ENCODE results near the gene CHPF2.

CHPF2 gene

GRCh38 chr7:151248346-151249033 is 16.2 kb downstream of the CHPF2 start, which contains the start of gene SMARCD3:
Gene SMARCD3, minus strand, starts transcription at chr7:151248694. Its CDS starts 132 bp downstream, at chr7:151248562.
- H3K4me3 ChIP-seq (ENCODE audit: low read depth, low read length) = peak within 1 kb of the TSS; percentile 55
- CTCF ChIA-PET = interaction anchor here (0.7 to 1.6 kb wide), 4 partner anchors 55 to 479 kb away, joined by 4 read pairs; no protein-coding TSS in a partner anchor
- peaks cover 3% of the 10 kb centered on the region; the same call in 1 of the 2 replicates for H3K4me1 ChIP-seq (ENCODE audit: control insufficient read depth, insufficient read depth, low read length)
- TF ChIP-seq, protein P1, sequence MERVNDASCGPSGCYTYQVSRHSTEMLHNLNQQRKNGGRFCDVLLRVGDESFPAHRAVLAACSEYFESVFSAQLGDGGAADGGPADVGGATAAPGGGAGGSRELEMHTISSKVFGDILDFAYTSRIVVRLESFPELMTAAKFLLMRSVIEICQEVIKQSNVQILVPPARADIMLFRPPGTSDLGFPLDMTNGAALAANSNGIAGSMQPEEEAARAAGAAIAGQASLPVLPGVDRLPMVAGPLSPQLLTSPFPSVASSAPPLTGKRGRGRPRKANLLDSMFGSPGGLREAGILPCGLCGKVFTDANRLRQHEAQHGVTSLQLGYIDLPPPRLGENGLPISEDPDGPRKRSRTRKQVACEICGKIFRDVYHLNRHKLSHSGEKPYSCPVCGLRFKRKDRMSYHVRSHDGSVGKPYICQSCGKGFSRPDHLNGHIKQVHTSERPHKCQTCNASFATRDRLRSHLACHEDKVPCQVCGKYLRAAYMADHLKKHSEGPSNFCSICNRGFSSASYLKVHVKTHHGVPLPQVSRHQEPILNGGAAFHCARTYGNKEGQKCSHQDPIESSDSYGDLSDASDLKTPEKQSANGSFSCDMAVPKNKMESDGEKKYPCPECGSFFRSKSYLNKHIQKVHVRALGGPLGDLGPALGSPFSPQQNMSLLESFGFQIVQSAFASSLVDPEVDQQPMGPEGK (tag by site-specific recombination; IDR thresholded peaks at IDR 0.05) = peak; percentile 85
- TF ChIP-seq, protein P2, sequence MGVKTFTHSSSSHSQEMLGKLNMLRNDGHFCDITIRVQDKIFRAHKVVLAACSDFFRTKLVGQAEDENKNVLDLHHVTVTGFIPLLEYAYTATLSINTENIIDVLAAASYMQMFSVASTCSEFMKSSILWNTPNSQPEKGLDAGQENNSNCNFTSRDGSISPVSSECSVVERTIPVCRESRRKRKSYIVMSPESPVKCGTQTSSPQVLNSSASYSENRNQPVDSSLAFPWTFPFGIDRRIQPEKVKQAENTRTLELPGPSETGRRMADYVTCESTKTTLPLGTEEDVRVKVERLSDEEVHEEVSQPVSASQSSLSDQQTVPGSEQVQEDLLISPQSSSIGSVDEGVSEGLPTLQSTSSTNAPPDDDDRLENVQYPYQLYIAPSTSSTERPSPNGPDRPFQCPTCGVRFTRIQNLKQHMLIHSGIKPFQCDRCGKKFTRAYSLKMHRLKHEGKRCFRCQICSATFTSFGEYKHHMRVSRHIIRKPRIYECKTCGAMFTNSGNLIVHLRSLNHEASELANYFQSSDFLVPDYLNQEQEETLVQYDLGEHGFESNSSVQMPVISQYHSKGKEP (tag by site-specific recombination; IDR thresholded peaks at IDR 0.05) = no peak; the same call in 1 of the 2 replicates
- TF ChIP-seq ZNF670 (tag by site-specific recombination; IDR thresholded peaks at IDR 0.05; ENCODE audit: low read depth) = no peak
- TF ChIP-seq, protein P3, sequence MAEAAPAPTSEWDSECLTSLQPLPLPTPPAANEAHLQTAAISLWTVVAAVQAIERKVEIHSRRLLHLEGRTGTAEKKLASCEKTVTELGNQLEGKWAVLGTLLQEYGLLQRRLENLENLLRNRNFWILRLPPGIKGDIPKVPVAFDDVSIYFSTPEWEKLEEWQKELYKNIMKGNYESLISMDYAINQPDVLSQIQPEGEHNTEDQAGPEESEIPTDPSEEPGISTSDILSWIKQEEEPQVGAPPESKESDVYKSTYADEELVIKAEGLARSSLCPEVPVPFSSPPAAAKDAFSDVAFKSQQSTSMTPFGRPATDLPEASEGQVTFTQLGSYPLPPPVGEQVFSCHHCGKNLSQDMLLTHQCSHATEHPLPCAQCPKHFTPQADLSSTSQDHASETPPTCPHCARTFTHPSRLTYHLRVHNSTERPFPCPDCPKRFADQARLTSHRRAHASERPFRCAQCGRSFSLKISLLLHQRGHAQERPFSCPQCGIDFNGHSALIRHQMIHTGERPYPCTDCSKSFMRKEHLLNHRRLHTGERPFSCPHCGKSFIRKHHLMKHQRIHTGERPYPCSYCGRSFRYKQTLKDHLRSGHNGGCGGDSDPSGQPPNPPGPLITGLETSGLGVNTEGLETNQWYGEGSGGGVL (tag by site-specific recombination; IDR thresholded peaks at IDR 0.05) = peak; percentile 98
- TF ChIP-seq ZBTB7A (tag by site-specific recombination; IDR thresholded peaks at IDR 0.05; ENCODE audit: low read depth) = 0 out of 2 replicates have a peak, but pooled peaks have one; percentile 39
- TF ChIP-seq ZNF548 (tag by site-specific recombination; IDR thresholded peaks at IDR 0.05) = no peak
- no peak for TF ChIP-seq ZNF747 (tag by site-specific recombination; IDR thresholded peaks at IDR 0.05)
- TF ChIP-seq ZNF121 (tag by site-specific recombination; IDR thresholded peaks at IDR 0.05) = no peak
- TF ChIP-seq ZNF600 (tag by site-specific recombination; IDR thresholded peaks at IDR 0.05) = peak; percentile 27
- TF ChIP-seq ZFP37 (tag by site-specific recombination; IDR thresholded peaks at IDR 0.05) = no peak
- TF ChIP-seq, protein P4, sequence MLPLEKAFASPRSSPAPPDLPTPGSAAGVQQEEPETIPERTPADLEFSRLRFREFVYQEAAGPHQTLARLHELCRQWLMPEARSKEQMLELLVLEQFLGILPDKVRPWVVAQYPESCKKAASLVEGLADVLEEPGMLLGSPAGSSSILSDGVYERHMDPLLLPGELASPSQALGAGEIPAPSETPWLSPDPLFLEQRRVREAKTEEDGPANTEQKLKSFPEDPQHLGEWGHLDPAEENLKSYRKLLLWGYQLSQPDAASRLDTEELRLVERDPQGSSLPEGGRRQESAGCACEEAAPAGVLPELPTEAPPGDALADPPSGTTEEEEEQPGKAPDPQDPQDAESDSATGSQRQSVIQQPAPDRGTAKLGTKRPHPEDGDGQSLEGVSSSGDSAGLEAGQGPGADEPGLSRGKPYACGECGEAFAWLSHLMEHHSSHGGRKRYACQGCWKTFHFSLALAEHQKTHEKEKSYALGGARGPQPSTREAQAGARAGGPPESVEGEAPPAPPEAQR (tag by site-specific recombination; IDR thresholded peaks at IDR 0.05) = no peak
- peak; percentile 46; the same call in 1 of the 2 replicates for TF ChIP-seq ZXDB (tag by site-specific recombination; IDR thresholded peaks at IDR 0.05)
- TF ChIP-seq ZIC2 (tag by site-specific recombination; IDR thresholded peaks at IDR 0.05) = no peak; the same call in 1 of the 2 replicates
- no peak for TF ChIP-seq ZNF768 (tag by site-specific recombination; IDR thresholded peaks at IDR 0.05)
- no peak for TF ChIP-seq ZNF221 (tag by site-specific recombination; IDR thresholded peaks at IDR 0.05; ENCODE audit: borderline replicate concordance)
- no peak for TF ChIP-seq ZNF585B (tag by site-specific recombination; IDR thresholded peaks at IDR 0.05)
- TF ChIP-seq, protein P5, sequence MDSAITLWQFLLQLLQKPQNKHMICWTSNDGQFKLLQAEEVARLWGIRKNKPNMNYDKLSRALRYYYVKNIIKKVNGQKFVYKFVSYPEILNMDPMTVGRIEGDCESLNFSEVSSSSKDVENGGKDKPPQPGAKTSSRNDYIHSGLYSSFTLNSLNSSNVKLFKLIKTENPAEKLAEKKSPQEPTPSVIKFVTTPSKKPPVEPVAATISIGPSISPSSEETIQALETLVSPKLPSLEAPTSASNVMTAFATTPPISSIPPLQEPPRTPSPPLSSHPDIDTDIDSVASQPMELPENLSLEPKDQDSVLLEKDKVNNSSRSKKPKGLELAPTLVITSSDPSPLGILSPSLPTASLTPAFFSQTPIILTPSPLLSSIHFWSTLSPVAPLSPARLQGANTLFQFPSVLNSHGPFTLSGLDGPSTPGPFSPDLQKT (IDR thresholded peaks at IDR 0.05; ENCODE audit: borderline replicate concordance, low read depth, low read length) = no peak
- 0 out of 2 replicates have a peak, but pooled peaks have one; percentile 22 for TF ChIP-seq ZSCAN16 (tag by site-specific recombination; IDR thresholded peaks at IDR 0.05)
- no peak; the same call in 1 of the 2 replicates for TF ChIP-seq ZBTB17 (tag by site-specific recombination; IDR thresholded peaks at IDR 0.05)
- TF ChIP-seq ZNF626 (tag by site-specific recombination; IDR thresholded peaks at IDR 0.05) = no peak
- TF ChIP-seq, protein P6, sequence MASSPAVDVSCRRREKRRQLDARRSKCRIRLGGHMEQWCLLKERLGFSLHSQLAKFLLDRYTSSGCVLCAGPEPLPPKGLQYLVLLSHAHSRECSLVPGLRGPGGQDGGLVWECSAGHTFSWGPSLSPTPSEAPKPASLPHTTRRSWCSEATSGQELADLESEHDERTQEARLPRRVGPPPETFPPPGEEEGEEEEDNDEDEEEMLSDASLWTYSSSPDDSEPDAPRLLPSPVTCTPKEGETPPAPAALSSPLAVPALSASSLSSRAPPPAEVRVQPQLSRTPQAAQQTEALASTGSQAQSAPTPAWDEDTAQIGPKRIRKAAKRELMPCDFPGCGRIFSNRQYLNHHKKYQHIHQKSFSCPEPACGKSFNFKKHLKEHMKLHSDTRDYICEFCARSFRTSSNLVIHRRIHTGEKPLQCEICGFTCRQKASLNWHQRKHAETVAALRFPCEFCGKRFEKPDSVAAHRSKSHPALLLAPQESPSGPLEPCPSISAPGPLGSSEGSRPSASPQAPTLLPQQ (tag by site-specific recombination; IDR thresholded peaks at IDR 0.05) = peak; percentile 40; the same call in 1 of the 2 replicates
- no peak for TF ChIP-seq ZNF707 (tag by site-specific recombination; IDR thresholded peaks at IDR 0.05)
- TF ChIP-seq ZNF202 (tag by site-specific recombination; IDR thresholded peaks at IDR 0.05; ENCODE audit: borderline replicate concordance) = no peak
- peak; percentile 44 for TF ChIP-seq ZBTB26 (tag by site-specific recombination; optimal IDR thresholded peaks at IDR 0.05)
- 0 out of 2 replicates have a peak, but pooled peaks have one; percentile 16 for TF ChIP-seq WT1 (tag by site-specific recombination; IDR thresholded peaks at IDR 0.05)
- TF ChIP-seq ZNF394 (tag by site-specific recombination; IDR thresholded peaks at IDR 0.05; ENCODE audit: borderline replicate concordance) = no peak

More at GRCh38 chr7:151248346-151249033, 16.2 kb downstream of the CHPF2 start, which contains the start of gene SMARCD3:
- POLR2A ChIA-PET = interaction anchor here (0.6 to 2.0 kb wide), 3 partner anchors 14 to 93 kb away, joined by 4 to 16 read pairs (median 5); partner anchors contain the start of genes ABCF2 and NUB1
- Histone ChIP-seq H3K27ac (ENCODE audit: extremely low read depth, low read depth, low read length) (peak within 1 kb of the TSS; percentile 50; the same call in 1 of the 2 replicates), H3K9me3 (ENCODE audit: control insufficient read depth, insufficient read depth, low read depth, low read length) (no peaks in the 10 kb centered on the region), H3K36me3 (ENCODE audit: control insufficient read depth in 2 of 2, insufficient read depth in 1 of 2, low read length in 2 of 2) (no peaks in the 10 kb centered on the region)
